ENCODE measurements around the gene PIK3R5. TPM values are rescaled to one million over a fixed set of nuclear protein-coding genes. Genes with fewer than 3 reads are reported as not detected.

Gene PIK3R5
- total RNA-seq, 2 donors from 2014 or later, result 30.7 to 42.9 TPM

DNA sequence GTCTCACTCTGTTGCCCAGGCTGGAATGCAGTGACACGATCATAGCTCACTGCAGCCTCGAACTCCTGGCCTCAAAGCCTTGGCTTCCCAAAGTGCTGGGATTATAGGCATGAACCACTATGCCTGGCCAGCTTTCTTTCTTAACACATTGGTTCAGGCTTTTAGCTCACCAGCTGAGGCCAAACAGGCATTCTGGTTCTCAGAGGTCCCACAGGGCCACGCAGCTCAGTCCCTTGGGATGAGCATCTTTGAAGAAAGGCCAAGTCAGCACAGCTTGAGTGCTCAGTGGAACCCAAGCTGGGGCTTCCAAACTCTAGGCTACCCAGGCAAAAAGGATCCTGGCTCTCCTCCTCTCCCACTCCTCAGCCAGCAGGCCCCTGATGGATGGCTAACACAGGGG, 2.5 kb downstream of the PIK3R5 start:
- Histone ChIP-seq H3K27ac (no peak overlapping the region), H3K4me1 (ENCODE audit: control insufficient read depth in 1 of 2, low read depth in 2 of 2) (peaks cover 0 to 6% of the 10 kb centered on the region in 2 donors), H3K9me3 (no peaks in the 10 kb centered on the region), H3K27me3 (replicated peaks; ENCODE audit: insufficient read depth) (peaks cover under 1% of the 10 kb centered on the region), H3K4me3 (peak overlapping the region; percentile 69), H3K36me3 (no peaks in the 10 kb centered on the region)
- DNase-seq (ENCODE audit: low spot score) (no peak), ATAC-seq (ENCODE audit: insufficient number of reproducible peaks, low FRiP score, low read depth) (no peak)
- TF ChIP-seq CTCF (IDR thresholded peaks at IDR 0.05), result no peak

DNA sequence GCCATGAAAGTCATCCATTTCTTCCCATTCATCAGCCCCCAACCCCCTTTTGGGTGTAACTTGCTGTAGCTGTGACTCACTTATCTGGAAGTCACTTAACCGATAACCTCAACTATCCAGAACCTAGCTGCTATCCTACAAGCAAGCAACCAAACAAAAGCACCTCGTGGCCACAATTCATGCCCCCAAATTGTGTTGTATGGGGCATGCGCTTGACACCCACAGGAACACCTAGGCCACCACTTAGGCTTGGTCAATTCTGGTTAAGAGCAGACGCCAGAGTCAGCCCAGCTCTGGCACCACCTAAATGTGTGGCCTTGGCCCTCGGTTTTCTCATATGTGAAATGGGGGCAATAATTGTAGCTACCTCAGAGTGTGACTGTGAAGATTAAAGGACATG, 3.7 kb downstream of the PIK3R5 start:
- H3K27me3 ChIP-seq (replicated peaks; ENCODE audit: insufficient read depth), result no peaks in the 10 kb centered on the region
- peaks cover 0 to 6% of the 10 kb centered on the region in 2 donors for H3K4me1 ChIP-seq (ENCODE audit: control insufficient read depth in 1 of 2, low read depth in 2 of 2)
- H3K9me3 ChIP-seq, result no peaks in the 10 kb centered on the region
- H3K27ac ChIP-seq, result no peak overlapping the region
- ATAC-seq (ENCODE audit: insufficient number of reproducible peaks, low FRiP score, low read depth), result no peak
- H3K36me3 ChIP-seq, result no peaks in the 10 kb centered on the region
- no peak for TF ChIP-seq CTCF (IDR thresholded peaks at IDR 0.05)
- no peak overlapping the region for H3K4me3 ChIP-seq
- no peak for DNase-seq (ENCODE audit: low spot score)

DNA sequence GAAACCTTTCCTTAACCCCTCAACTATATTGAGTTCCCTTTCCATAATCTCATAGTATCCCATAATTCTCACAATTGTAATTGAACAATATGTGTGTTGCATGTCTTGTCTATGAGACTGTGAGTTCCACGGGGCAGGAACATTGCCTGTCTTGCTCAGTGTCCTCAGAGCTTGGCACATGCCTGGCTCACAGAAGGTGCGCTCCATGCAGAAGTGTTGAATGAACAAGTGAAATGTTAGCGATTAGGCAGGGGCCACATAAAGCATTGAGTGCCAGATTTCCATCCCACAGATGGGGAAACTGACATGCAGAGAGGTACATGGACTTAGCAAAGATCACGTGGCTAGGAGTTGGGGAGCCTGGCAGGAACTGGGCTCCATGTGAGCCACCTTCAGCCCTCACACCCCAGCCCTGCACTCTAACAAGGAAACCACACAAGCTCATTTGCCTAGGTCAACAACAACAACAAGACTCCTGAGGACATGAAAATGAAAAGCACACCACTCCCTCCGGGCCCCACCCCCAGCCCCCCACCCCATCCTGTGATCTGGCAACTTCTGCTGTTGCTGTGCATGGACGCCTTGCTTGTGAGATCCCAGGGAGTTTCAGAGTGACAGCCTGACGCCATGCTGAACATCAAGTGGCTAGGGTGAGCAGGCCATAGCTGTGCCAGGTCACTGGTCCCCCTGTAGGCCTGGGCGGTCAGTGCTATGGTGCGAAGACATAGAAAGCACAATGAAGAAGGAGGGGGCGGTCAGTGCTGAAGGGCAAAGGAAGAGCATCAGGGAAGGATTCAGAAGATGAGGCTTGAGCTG, 5.0 kb downstream of the PIK3R5 start:
- DNase-seq (ENCODE audit: low spot score) (no peak), ATAC-seq (ENCODE audit: insufficient number of reproducible peaks, low FRiP score, low read depth) (no peak)
- no peak for TF ChIP-seq CTCF (IDR thresholded peaks at IDR 0.05)

DNA sequence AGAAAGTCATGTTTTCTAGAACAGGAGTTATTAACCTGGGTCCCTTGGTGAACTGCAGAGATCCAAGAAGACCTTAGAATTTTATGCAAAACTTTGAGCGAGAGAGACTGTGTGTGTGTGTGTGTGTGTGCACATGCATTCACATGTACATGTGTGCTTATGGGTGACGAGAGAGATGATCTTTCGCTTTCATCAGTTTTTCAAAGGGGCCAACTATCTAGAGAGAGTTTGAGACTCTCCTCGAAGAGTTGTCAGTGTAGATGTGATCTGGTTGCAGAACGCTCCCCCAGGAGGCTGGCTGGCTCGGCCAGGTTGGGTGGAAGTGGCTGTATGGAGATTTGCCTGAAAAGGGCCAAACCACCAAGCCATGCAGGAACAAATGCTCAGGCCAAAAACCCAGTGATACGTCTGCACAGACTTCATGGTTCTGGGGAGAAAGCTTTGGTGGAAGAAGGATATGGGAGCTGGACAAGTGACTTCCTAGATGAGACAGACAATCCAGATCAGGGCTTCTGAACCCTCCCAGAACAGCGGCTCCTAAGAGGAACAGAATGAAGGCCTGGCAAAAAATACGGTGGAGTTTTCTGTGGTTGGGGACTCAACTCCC, 6.1 kb downstream of the PIK3R5 start:
- no peak for TF ChIP-seq CTCF (IDR thresholded peaks at IDR 0.05)
- Histone ChIP-seq H3K27me3 (replicated peaks; ENCODE audit: insufficient read depth) (no peaks in the 10 kb centered on the region), H3K4me1 (ENCODE audit: control insufficient read depth in 1 of 2, low read depth in 2 of 2) (peaks cover 0 to 6% of the 10 kb centered on the region in 2 donors)

More for the DNA sequence above, 5.0 kb downstream of the PIK3R5 start:
- Histone ChIP-seq H3K9me3 (no peaks in the 10 kb centered on the region), H3K4me1 (ENCODE audit: control insufficient read depth in 1 of 2, low read depth in 2 of 2) (peaks cover 0 to 3% of the 10 kb centered on the region in 2 donors), H3K27me3 (replicated peaks; ENCODE audit: insufficient read depth) (no peaks in the 10 kb centered on the region), H3K27ac (no peak overlapping the region), H3K4me3 (no peak overlapping the region), H3K36me3 (no peaks in the 10 kb centered on the region)

GRCh38 chr17:8957721-8958120, 7.8 kb downstream of the PIK3R5 start:
- ATAC-seq (ENCODE audit: insufficient number of reproducible peaks, low FRiP score, low read depth) (no peak), DNase-seq (ENCODE audit: low spot score) (no peak)
- Histone ChIP-seq H3K9me3 (no peaks in the 10 kb centered on the region), H3K4me3 (no peak overlapping the region), H3K27ac (no peak overlapping the region), H3K36me3 (no peaks in the 10 kb centered on the region), H3K4me1 (ENCODE audit: control insufficient read depth in 1 of 2, low read depth in 2 of 2) (peaks cover 0 to 6% of the 10 kb centered on the region in 2 donors), H3K27me3 (replicated peaks; ENCODE audit: insufficient read depth) (no peaks in the 10 kb centered on the region)
- no peak for TF ChIP-seq CTCF (IDR thresholded peaks at IDR 0.05)

More for the DNA sequence above, 6.1 kb downstream of the PIK3R5 start:
- no peak overlapping the region for H3K4me3 ChIP-seq
- DNase-seq (ENCODE audit: low spot score) (no peak), ATAC-seq (ENCODE audit: insufficient number of reproducible peaks, low FRiP score, low read depth) (no peak)
- H3K27ac ChIP-seq, result no peak overlapping the region
- H3K9me3 ChIP-seq, result no peaks in the 10 kb centered on the region
- no peaks in the 10 kb centered on the region for H3K36me3 ChIP-seq
